Dedifferentiated amniotic fluid mesenchymal stem cell (primary cell): ENCODE data around the gene RAPGEF6.
"Not testable (repeated sequence)": the region's sequence is repeated elsewhere in the genome, so short reads cannot be mapped to it uniquely, and the experiment has no call there.

Source experiments
- DNase-seq: peaks from one replicate; pipeline ENCODE4 v3.0.0-alpha.2; 2016; ENCODE audit errors: extremely low spot score

RAPGEF6 gene

GRCh38 chr5:131505237-131505908 is 129.7 kb downstream of the RAPGEF6 start:
- no peak for DNase-seq

- DNase-seq: no peak
Observed at GRCh38 chr5:131496400-131496713, 138.7 kb downstream of the RAPGEF6 start.

GRCh38 chr5:131495536-131496399 is 139.3 kb downstream of the RAPGEF6 start:
- DNase-seq: no peak

GRCh38 chr5:131491749-131492148 is 143.3 kb downstream of the RAPGEF6 start:
- DNase-seq: peak; percentile 54

GRCh38 chr5:131488463-131488862 is 146.6 kb downstream of the RAPGEF6 start:
- peak; percentile 66 for DNase-seq

- DNase-seq: not testable (repeated sequence)
Observed at GRCh38 chr5:131487371-131487770, 147.7 kb downstream of the RAPGEF6 start.

GRCh38 chr5:131482617-131483016 is 152.4 kb downstream of the RAPGEF6 start:
- DNase-seq: no peak

GRCh38 chr5:131481569-131481968 is 153.5 kb downstream of the RAPGEF6 start:
- DNase-seq: no peak

GRCh38 chr5:131475541-131475941 is 159.5 kb downstream of the RAPGEF6 start:
- DNase-seq: peak; percentile 76

GRCh38 chr5:131473731-131474130 is 161.3 kb downstream of the RAPGEF6 start:
- DNase-seq: no peak

- DNase-seq: peak; percentile 32
Observed at GRCh38 chr5:131466171-131466766, 168.8 kb downstream of the RAPGEF6 start.

GRCh38 chr5:131463656-131464055 is 171.4 kb downstream of the RAPGEF6 start:
- no peak for DNase-seq

- DNase-seq: no peak
Observed at GRCh38 chr5:131462454-131462853, 172.6 kb downstream of the RAPGEF6 start.

- no peak for DNase-seq
Observed at GRCh38 chr5:131461742-131462141, 173.3 kb downstream of the RAPGEF6 start.

GRCh38 chr5:131460867-131461572 is 174.0 kb downstream of the RAPGEF6 start:
- no peak for DNase-seq

GRCh38 chr5:131460133-131460532 is 174.9 kb downstream of the RAPGEF6 start:
- no peak for DNase-seq

GRCh38 chr5:131459216-131459615 is 175.8 kb downstream of the RAPGEF6 start:
- DNase-seq: no peak

- DNase-seq: no peak
Observed at GRCh38 chr5:131457193-131457592, 177.8 kb downstream of the RAPGEF6 start.

GRCh38 chr5:131450941-131451340 is 184.1 kb downstream of the RAPGEF6 start:
- no peak for DNase-seq

GRCh38 chr5:131441184-131441583 is 193.8 kb downstream of the RAPGEF6 start:
- no peak for DNase-seq

GRCh38 chr5:131436081-131436480 is 198.9 kb downstream of the RAPGEF6 start:
- DNase-seq: no peak

GRCh38 chr5:131433109-131433508 is 201.9 kb downstream of the RAPGEF6 start:
- DNase-seq: no peak
